Sigmoid colon (tissue), 4 donors: Measurements from ENCODE around the gene BRF1.

Experiments used
- CTCF ChIP-seq, 4 experiments: fragments of 450-650 bp in 3 of 4; fragments of 200-600 bp in 1 of 4; IDR thresholded peaks; one replicate each; pipeline ENCODE4 v1.5.1; 2016 to 2019; ENCODE audit warnings: antibody characterized with exemption in 4 of 4, mild to moderate bottlenecking in 3 of 4, moderate library complexity in 2 of 4
- EP300 ChIP-seq, 4 donors: sonication (generic); formaldehyde crosslinking; IDR thresholded peaks; one replicate each; pipeline ENCODE4 v1.6.1; 2017; ENCODE audit warnings: antibody characterized with exemption in 4 of 4
- POLR2A ChIP-seq, 2 donors: fragments of 450-650 bp; IDR thresholded peaks; one replicate each; pipeline ENCODE4 v1.6.1; 2016; ENCODE audit warnings: antibody characterized with exemption in 2 of 2, mild to moderate bottlenecking in 2 of 2, moderate library complexity in 2 of 2

GRCh38 chr14:105280525-105280924 lies 20.3 kb downstream of the BRF1 start:
- TF ChIP-seq EP300 (IDR thresholded peaks at IDR 0.05), result no peak
- no peak for TF ChIP-seq CTCF (IDR thresholded peaks at IDR 0.05)
- no peak for TF ChIP-seq POLR2A (IDR thresholded peaks at IDR 0.05)
